ENCODE measurements around the gene TGM2.

The TGM2 gene

GRCh38 chr20:38117205-38117604 is 47.9 kb downstream of the TGM2 start:
- Histone ChIP-seq H3K4me3 (no peak overlapping the region), H3K9me3 (ENCODE audit: low read depth, low read length) (no peaks in the 10 kb centered on the region), H3K27ac (no peak overlapping the region), H3K9ac (ENCODE audit: insufficient read length) (no peak overlapping the region), H3K36me3 (ENCODE audit: insufficient read depth, low read length) (no peaks in the 10 kb centered on the region)
- no peak for TF ChIP-seq EZH2 (IDR thresholded peaks at IDR 0.05)
- no peak for TF ChIP-seq FOXP2 (optimal IDR thresholded peaks at IDR 0.05; ENCODE audit: control extremely low read depth, extremely low read length, insufficient read depth)
- TF ChIP-seq POLR2AphosphoS5 (IDR thresholded peaks at IDR 0.05; ENCODE audit: borderline replicate concordance, low read depth, low read length): no peak
- DNase-seq (ENCODE audit: low read depth, low spot score): no peak

GRCh38 chr20:38116409-38117165 is 48.5 kb downstream of the TGM2 start:
- H3K9me3 ChIP-seq (ENCODE audit: low read depth, low read length): no peaks in the 10 kb centered on the region
- H3K4me3 ChIP-seq: no peak overlapping the region
- no peak overlapping the region for H3K27ac ChIP-seq
- TF ChIP-seq FOXP2 (optimal IDR thresholded peaks at IDR 0.05; ENCODE audit: control extremely low read depth, extremely low read length, insufficient read depth) (no peak), EZH2 (IDR thresholded peaks at IDR 0.05) (no peak), POLR2AphosphoS5 (IDR thresholded peaks at IDR 0.05; ENCODE audit: borderline replicate concordance, low read depth, low read length) (no peak)
- no peak for DNase-seq (ENCODE audit: low read depth, low spot score)
- no peak overlapping the region for H3K9ac ChIP-seq (ENCODE audit: insufficient read length)
- no peaks in the 10 kb centered on the region for H3K36me3 ChIP-seq (ENCODE audit: insufficient read depth, low read length)

- Histone ChIP-seq H3K36me3 (ENCODE audit: insufficient read depth, low read length) (no peaks in the 10 kb centered on the region), H3K9me3 (ENCODE audit: low read depth, low read length) (no peaks in the 10 kb centered on the region), H3K4me3 (no peak overlapping the region), H3K27ac (no peak overlapping the region), H3K9ac (ENCODE audit: insufficient read length) (no peak overlapping the region)
- TF ChIP-seq EZH2 (IDR thresholded peaks at IDR 0.05) (no peak), POLR2AphosphoS5 (IDR thresholded peaks at IDR 0.05; ENCODE audit: borderline replicate concordance, low read depth, low read length) (no peak), FOXP2 (optimal IDR thresholded peaks at IDR 0.05; ENCODE audit: control extremely low read depth, extremely low read length, insufficient read depth) (no peak)
- DNase-seq (ENCODE audit: low read depth, low spot score): no peak
Observed at GRCh38 chr20:38115896-38116295, 49.2 kb downstream of the TGM2 start.

GRCh38 chr20:38115205-38115604 is 49.9 kb downstream of the TGM2 start:
- DNase-seq (ENCODE audit: low read depth, low spot score): no peak
- Histone ChIP-seq H3K36me3 (ENCODE audit: insufficient read depth, low read length) (no peaks in the 10 kb centered on the region), H3K9ac (ENCODE audit: insufficient read length) (no peak overlapping the region), H3K9me3 (ENCODE audit: low read depth, low read length) (no peaks in the 10 kb centered on the region), H3K4me3 (no peak overlapping the region), H3K27ac (no peak overlapping the region)
- TF ChIP-seq FOXP2 (optimal IDR thresholded peaks at IDR 0.05; ENCODE audit: control extremely low read depth, extremely low read length, insufficient read depth) (no peak), POLR2AphosphoS5 (IDR thresholded peaks at IDR 0.05; ENCODE audit: borderline replicate concordance, low read depth, low read length) (no peak), EZH2 (IDR thresholded peaks at IDR 0.05) (no peak)

- no peak for TF ChIP-seq POLR2AphosphoS5 (IDR thresholded peaks at IDR 0.05; ENCODE audit: borderline replicate concordance, low read depth, low read length)
- no peak for TF ChIP-seq FOXP2 (optimal IDR thresholded peaks at IDR 0.05; ENCODE audit: control extremely low read depth, extremely low read length, insufficient read depth)
- TF ChIP-seq EZH2 (IDR thresholded peaks at IDR 0.05): no peak
- no peaks in the 10 kb centered on the region for H3K9me3 ChIP-seq (ENCODE audit: low read depth, low read length)
- no peaks in the 10 kb centered on the region for H3K36me3 ChIP-seq (ENCODE audit: insufficient read depth, low read length)
- no peak overlapping the region for H3K27ac ChIP-seq
- no peak overlapping the region for H3K4me3 ChIP-seq
- DNase-seq (ENCODE audit: low read depth, low spot score): no peak
- H3K9ac ChIP-seq (ENCODE audit: insufficient read length): no peak overlapping the region
Observed at GRCh38 chr20:38114353-38114791, 50.7 kb downstream of the TGM2 start.

GRCh38 chr20:38113401-38114325 is 51.4 kb downstream of the TGM2 start:
- Histone ChIP-seq H3K9ac (ENCODE audit: insufficient read length) (no peak overlapping the region), H3K36me3 (ENCODE audit: insufficient read depth, low read length) (no peaks in the 10 kb centered on the region), H3K27ac (no peak overlapping the region), H3K9me3 (ENCODE audit: low read depth, low read length) (no peaks in the 10 kb centered on the region), H3K4me3 (no peak overlapping the region)
- no peak for DNase-seq (ENCODE audit: low read depth, low spot score)
- no peak for TF ChIP-seq POLR2AphosphoS5 (IDR thresholded peaks at IDR 0.05; ENCODE audit: borderline replicate concordance, low read depth, low read length)
- no peak for TF ChIP-seq FOXP2 (optimal IDR thresholded peaks at IDR 0.05; ENCODE audit: control extremely low read depth, extremely low read length, insufficient read depth)
- no peak for TF ChIP-seq EZH2 (IDR thresholded peaks at IDR 0.05)

- H3K27ac ChIP-seq: no peak overlapping the region
- no peaks in the 10 kb centered on the region for H3K9me3 ChIP-seq (ENCODE audit: low read depth, low read length)
- H3K4me3 ChIP-seq: no peak overlapping the region
- no peak overlapping the region for H3K9ac ChIP-seq (ENCODE audit: insufficient read length)
- TF ChIP-seq POLR2AphosphoS5 (IDR thresholded peaks at IDR 0.05; ENCODE audit: borderline replicate concordance, low read depth, low read length): no peak
- TF ChIP-seq FOXP2 (optimal IDR thresholded peaks at IDR 0.05; ENCODE audit: control extremely low read depth, extremely low read length, insufficient read depth): no peak
- no peak for TF ChIP-seq EZH2 (IDR thresholded peaks at IDR 0.05)
- DNase-seq (ENCODE audit: low read depth, low spot score): no peak
- H3K36me3 ChIP-seq (ENCODE audit: insufficient read depth, low read length): no peaks in the 10 kb centered on the region
Observed at GRCh38 chr20:38112930-38113294, 52.2 kb downstream of the TGM2 start.

GRCh38 chr20:38112261-38112929 is 52.7 kb downstream of the TGM2 start:
- no peak for DNase-seq (ENCODE audit: low read depth, low spot score)
- Histone ChIP-seq H3K9ac (ENCODE audit: insufficient read length) (no peak overlapping the region), H3K27ac (no peak overlapping the region), H3K4me3 (no peak overlapping the region), H3K9me3 (ENCODE audit: low read depth, low read length) (no peaks in the 10 kb centered on the region), H3K36me3 (ENCODE audit: insufficient read depth, low read length) (no peaks in the 10 kb centered on the region)
- TF ChIP-seq POLR2AphosphoS5 (IDR thresholded peaks at IDR 0.05; ENCODE audit: borderline replicate concordance, low read depth, low read length) (no peak), EZH2 (IDR thresholded peaks at IDR 0.05) (no peak)
